NCI-H1092 (cell line): Measurements from ENCODE around the gene CFAP410.
"Not testable (repeated sequence)": the region's sequence is repeated elsewhere in the genome, so short reads cannot be mapped to it uniquely, and the experiment has no call there.

Source experiments
- DNase-seq: peaks from one replicate; lab custom pipeline; 2025; lab: John Stamatoyannopoulos, UW

The CFAP410 gene

DNA sequence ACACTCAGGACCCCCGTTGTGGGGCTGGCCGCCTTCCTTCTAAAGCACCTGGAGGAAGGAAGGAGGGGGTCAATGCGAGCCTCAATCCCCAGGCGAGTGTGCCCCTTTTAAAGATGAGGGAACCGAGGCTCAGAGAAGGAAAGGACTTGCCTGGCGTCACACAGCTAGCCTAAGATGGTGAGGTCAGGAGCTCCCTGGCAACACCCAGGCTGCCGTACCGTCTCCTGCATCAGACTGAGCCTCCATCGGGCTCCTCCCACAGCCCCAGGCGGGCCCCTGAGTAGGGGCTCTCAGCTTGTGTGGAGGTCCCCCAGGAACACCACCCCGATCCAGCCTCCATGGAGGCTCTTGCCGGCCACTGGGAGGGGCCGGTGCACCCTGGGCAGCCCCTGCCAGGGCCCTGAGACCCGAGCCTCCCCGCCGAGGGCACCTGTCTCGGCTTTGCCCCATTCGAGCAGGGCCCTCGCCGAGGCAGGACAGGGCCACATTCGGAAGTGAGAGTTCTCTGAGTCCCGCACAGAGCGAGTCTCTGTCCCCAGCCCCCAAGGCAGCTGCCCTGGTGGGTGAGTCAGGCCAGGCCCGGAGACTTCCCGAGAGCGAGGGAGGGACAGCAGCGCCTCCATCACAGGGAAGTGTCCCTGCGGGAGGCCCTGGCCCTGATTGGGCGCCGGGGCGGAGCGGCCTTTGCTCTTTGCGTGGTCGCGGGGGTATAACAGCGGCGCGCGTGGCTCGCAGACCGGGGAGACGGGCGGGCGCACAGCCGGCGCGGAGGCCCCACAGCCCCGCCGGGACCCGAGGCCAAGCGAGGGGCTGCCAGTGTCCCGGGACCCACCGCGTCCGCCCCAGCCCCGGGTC, 53.8 kb downstream of the CFAP410 start, which contains the start of gene AIRE:
Gene AIRE, plus strand, starts transcription at position 739 of the 855 bp plus-strand sequence. CDS start 131 bp downstream, outside the sequence.
- no peak for DNase-seq

DNA sequence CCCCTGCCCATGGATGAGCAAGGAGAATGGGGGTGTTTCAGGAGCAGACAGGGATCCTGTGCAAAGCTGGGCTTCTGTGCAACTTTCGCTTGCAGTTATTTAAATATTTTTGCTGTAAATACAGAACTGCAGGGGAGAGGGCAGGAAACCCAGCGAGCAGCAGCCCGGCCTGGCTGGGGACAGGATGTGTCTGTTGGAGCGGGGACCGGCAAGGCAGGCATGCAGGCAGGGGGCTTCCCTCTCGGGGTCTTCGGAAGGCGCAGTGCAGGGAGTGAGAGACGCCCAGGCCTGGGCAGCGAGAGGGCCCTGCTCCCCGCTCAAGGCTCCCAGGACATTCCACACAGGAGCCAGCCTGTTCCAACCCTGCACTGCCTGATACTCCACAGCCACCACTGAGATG, 55.2 kb downstream of the CFAP410 start:
- DNase-seq: no peak

DNA sequence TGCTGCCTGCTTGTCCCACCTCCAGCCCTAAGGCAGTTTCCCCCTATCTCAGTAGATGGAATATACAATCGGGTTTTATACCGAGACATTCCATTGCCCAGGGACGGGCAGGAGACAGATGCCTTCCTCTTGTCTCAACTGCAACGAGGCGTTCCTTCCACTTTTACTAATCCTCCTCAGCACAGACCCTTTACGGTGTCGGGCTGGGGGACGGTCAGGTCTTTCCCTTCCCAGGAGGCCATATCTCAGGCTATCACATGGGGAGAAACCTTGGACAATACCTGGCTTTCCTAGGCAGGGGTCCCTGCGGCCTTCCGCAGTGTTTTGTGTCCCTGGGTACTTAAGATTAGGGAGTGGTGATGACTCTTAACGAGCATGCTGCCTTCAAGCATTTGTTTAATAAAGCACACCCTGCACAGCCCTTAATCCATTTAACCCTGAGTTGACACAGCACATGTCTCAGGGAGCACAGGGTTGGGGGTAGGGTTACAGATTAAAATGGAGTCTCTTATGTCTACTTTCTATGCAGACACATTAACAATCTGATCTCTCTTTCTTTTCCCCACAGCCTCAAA, 55.9 kb downstream of the CFAP410 start:
- DNase-seq: not testable (repeated sequence)

DNA sequence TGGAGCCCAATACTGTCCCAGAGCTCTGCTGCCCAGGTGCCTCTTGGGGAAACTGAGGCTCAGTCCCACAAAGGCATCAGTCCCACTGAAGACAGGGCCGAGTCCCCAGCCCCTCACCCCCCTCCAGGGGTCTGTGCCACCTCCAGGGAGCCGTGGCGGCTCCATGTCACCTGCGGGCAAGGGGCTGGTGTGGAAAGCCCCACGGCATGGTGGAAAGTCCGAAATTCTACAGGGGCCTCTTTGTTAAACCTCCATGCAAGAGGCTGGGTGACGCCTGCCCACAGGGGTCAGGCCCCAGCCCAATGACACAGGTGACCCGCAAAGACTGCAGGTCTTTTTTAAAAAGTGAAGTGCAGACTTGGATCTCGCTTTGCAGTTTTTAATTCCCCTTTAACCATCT, 56.8 kb downstream of the CFAP410 start:
- DNase-seq: no peak

DNA sequence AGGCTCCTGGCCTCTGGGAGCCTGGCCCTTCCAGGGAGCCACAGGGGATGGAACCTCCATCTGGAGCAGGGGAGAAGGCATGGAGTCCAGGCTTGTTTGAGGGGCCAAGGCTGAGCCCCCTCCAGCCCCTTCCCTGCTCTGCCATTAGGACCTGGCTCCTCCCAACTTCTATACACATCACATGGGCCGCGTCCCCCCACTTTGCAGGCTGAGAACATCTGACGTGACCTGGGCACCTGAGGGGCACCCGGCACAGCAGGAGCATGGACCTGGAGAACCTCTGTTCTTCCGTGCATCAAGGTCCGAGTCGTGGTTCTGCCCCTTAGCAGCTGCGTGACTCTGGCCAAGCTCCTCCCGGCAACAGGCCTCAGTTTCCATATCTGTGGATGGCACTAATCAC, 57.4 kb downstream of the CFAP410 start:
- DNase-seq: no peak

DNA sequence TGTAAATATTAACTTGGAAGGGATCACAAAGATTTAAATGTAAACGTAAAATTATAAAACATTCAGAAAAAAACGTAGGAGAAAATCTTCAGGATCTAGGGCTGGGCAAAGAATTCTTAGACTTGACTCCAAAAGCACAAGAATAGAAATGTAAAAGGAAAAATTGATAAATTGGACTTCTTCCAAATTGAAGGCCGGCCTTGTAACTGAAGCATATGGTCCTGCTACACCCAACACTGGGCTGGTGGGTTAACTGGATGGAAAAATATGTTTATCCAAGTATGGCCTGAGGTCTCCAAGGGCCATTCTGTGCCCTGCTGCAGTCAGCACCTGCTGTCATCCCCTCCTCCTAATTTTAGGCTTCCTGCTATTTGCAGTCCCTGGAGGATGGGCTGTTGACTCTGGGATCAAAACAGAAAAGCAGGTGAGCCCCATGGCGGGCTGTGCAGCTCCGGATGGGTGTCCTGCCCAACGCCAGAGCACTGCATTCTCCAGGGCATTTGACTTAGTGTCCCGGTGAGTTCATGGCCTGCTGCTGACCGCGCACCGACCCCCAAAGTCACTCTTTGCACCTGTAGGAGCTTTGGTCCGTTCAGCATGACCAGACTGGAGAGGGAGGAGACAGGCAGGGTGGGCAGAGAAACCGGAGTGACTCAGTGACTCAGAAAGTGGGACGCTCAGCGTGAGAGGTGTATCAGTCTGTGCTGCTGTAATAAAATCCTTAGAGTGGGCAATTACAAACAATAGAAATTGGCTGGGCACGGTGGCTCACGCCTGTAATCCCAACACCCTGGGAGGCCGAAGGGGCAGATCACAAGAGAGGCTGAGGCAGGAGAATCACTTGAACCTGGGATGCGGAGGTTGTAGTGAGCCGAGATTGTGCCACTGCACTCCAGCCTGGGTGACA, 59.6 kb downstream of the CFAP410 start:
- peak; percentile 65 for DNase-seq
